K562 (cell line): ENCODE results near the gene BSPRY. TPM values are rescaled to one million over a fixed set of nuclear protein-coding genes. Genes with fewer than 3 reads are reported as not detected.

Experiments used
- ATAC-seq: fragments of 200-7000 bp; cut with Tn5 transposase; 3 replicates; pipeline ENCODE4 v1.9.1; 2020; ENCODE audit warnings: moderate library complexity
- BruUV-seq: library from RNA; stranded (reverse); fragments of 400-500 nt; replicated peaks from 2 replicates; lab custom pipeline; 2021; lab: Mats Ljungman, UMichigan
- CTCF ChIA-PET: fragments of 300-600 bp; formaldehyde crosslinking; extraction: SDS; loops from one replicate; lab custom pipeline; 2021; ENCODE audit warnings: low intra/inter-chr PET ratio; lab: Yijun Ruan, JAX
- POLR2A ChIA-PET: fragments of 300-600, 350-650 bp; sonication (Branson Sonifier 250); formaldehyde crosslinking; extraction: SDS; loops from one replicate; lab custom pipeline; 2021; ENCODE audit warnings: antibody characterized with exemption, inconsistent platforms; lab: Yijun Ruan, JAX
- DNase-seq, 4 experiments: peaks; one replicate each; pipeline versions ENCODE4 v3.0.0 to v3.0.0-alpha.2; 2011 to 2018; ENCODE audit warnings: low spot score in 3 of 4, mixed read lengths in 3 of 4; ENCODE audit errors: extremely low read depth in 1 of 4
- FAIRE-seq: peaks from 2 replicates; lab custom pipeline; 2011; peaks lifted over from hg19 to GRCh38; lab: Jason Lieb, UNC
- H2AFZ ChIP-seq: 2 replicates; pipeline ENCODE4 v1.6.0; 2011; ENCODE audit warnings: low read depth, low read length, control low read depth, inconsistent platforms
- H3K27ac ChIP-seq: fragments of 200-600 bp; 3 replicates; pipeline ENCODE4 v1.8.0; 2011; ENCODE audit warnings: low read depth, mild to moderate bottlenecking, control low read depth, inconsistent platforms, low read length, moderate library complexity, mixed read lengths; ENCODE audit errors: extremely low read depth
- H3K27me3 ChIP-seq, 2 experiments: fragments of 300-600 bp in 1 of 2; 2 replicates in 1 of 2; 3 replicates in 1 of 2; pipeline versions ENCODE4 v1.6.0 to v1.8.0; 2011; ENCODE audit warnings: inconsistent platforms in 2 of 2, low read length in 2 of 2, mild to moderate bottlenecking in 1 of 2, mixed read lengths in 1 of 2, moderate library complexity in 1 of 2; ENCODE audit not compliant: control insufficient read depth in 2 of 2, insufficient read depth in 2 of 2
- H3K36me3 ChIP-seq: fragments of 300-600 bp; 3 replicates; pipeline ENCODE4 v1.8.0; 2011; ENCODE audit warnings: mild to moderate bottlenecking, low read length, inconsistent platforms; ENCODE audit not compliant: control insufficient read depth, insufficient read depth
- H3K4me1 ChIP-seq, 2 experiments: fragments of 200-600 bp in 1 of 2; replicated peaks in 1 of 2; 2 replicates in 1 of 2; 3 replicates in 1 of 2; pipeline versions ENCODE4 v1.5.1 to v1.8.0; 2011; ENCODE audit warnings: inconsistent platforms in 2 of 2, low read length in 2 of 2, mild to moderate bottlenecking in 1 of 2, mixed read lengths in 1 of 2, moderate library complexity in 1 of 2; ENCODE audit not compliant: control insufficient read depth in 2 of 2, insufficient read depth in 2 of 2
- H3K4me2 ChIP-seq: 2 replicates; pipeline ENCODE4 v1.6.1; 2011; ENCODE audit warnings: low read length, control low read depth, inconsistent platforms, mixed read lengths; ENCODE audit not compliant: insufficient read depth
- H3K4me3 ChIP-seq: fragments of 200-600 bp; sonication (generic), shearing (Covaris generic); 2 replicates; pipeline ENCODE4 v1.5.1; 2016; ENCODE audit warnings: control low read depth, inconsistent platforms
- H3K79me2 ChIP-seq: fragments of 200-600 bp; 3 replicates; pipeline ENCODE4 v1.8.0; 2011; ENCODE audit warnings: low read length, inconsistent platforms; ENCODE audit not compliant: control insufficient read depth, insufficient read depth
- H3K9ac ChIP-seq, 2 experiments: 2 replicates each; pipeline versions ENCODE4 v1.6.0 to v1.6.1; 2011; ENCODE audit warnings: low read depth in 2 of 2, low read length in 2 of 2, control low read depth in 1 of 2, inconsistent platforms in 1 of 2, mild to moderate bottlenecking in 1 of 2, mixed read lengths in 1 of 2; ENCODE audit not compliant: insufficient read depth in 1 of 2
- H3K9me1 ChIP-seq: one replicate; pipeline ENCODE4 v1.6.0; 2011; ENCODE audit warnings: inconsistent platforms, mild to moderate bottlenecking, low read length, moderate library complexity; ENCODE audit not compliant: control insufficient read depth, insufficient read depth
- H3K9me3 ChIP-seq: replicated peaks from 2 replicates; pipeline ENCODE4 v1.5.1; 2011; ENCODE audit warnings: low read depth, low read length, inconsistent platforms; ENCODE audit not compliant: control insufficient read depth, insufficient read depth
- H4K20me1 ChIP-seq: replicated peaks from 2 replicates; pipeline ENCODE4 v1.6.1; 2011; ENCODE audit warnings: low read length, inconsistent platforms, mixed read lengths; ENCODE audit not compliant: control insufficient read depth, insufficient read depth
- CBX1 ChIP-seq: sonication (generic); IDR thresholded peaks from 2 replicates; pipeline ENCODE4 v1.6.1; 2016; ENCODE audit warnings: antibody characterized with exemption, low read depth, mild to moderate bottlenecking
- NFIC ChIP-seq: fragments of 450-650 bp; IDR thresholded peaks from 2 replicates; pipeline ENCODE4 v1.6.1; 2017; ENCODE audit warnings: mild to moderate bottlenecking, inconsistent platforms
- ZFP30 ChIP-seq: fragments of 250-450 bp; sonication (Bioruptor Pico); IDR thresholded peaks from 2 replicates; pipeline ENCODE4 v1.8.0; 2022; ENCODE audit warnings: moderate library complexity, mild to moderate bottlenecking, inconsistent platforms, borderline replicate concordance
- ZNF668 ChIP-seq: fragments of 250-450 bp; sonication (Bioruptor Pico); IDR thresholded peaks from 2 replicates; pipeline ENCODE4 v1.8.0; 2022; ENCODE audit warnings: mild to moderate bottlenecking, inconsistent platforms
- ZNF780A ChIP-seq: fragments of 250-450 bp; sonication (Bioruptor Pico); IDR thresholded peaks from 2 replicates; pipeline ENCODE4 v1.5.0; 2021; ENCODE audit warnings: mild to moderate bottlenecking
- WGBS: fragments of 100-300 bp; shearing (Covaris generic); methylation state at CpG from one replicate; pipeline ENCODE4 v1.1.6; 2016; ENCODE audit warnings: low coverage, mixed read lengths; ENCODE audit not compliant: insufficient coverage; ENCODE audit errors: missing lambda C conversion rate; 5-methylcytosine and 5-hydroxymethylcytosine counted together
- in situ Hi-C: fragments of 300-500 bp; cut with MboI; formaldehyde crosslinking; loops from 4 replicates; pipeline ENCODE4 v1.15.0; 2018; ENCODE audit warnings: inconsistent platforms, mixed read lengths
- intact Hi-C: fragments of 100-400 bp; cut with micrococcal nuclease; formaldehyde crosslinking; loops from 2 replicates; pipeline ENCODE4 v1.14.2; 2022
- polyA plus RNA-seq, 8 experiments: library from polyadenylated mRNA; depleted of rRNA in 4 of 8; stranded (reverse) in 5 of 8; unstranded in 3 of 8; fragments of >200 nt; fragmentation: Nextera tagmentation in 2 of 8; fragmentation: Illumina TruSeq in 1 of 8; extraction: Ambion mirVana in 2 of 8; extraction: Trizol in 1 of 8; gene quantifications; 2 replicates each; pipeline versions ENCODE4 v1.2.1 to v1.2.3, GENCODE V29; 2011 to 2014; ENCODE audit warnings: inconsistent platforms in 1 of 8, missing spikeins in 1 of 8
- total RNA-seq, 7 experiments: library from RNA; depleted of rRNA in 6 of 7; stranded (reverse); fragments of >200 nt in 6 of 7; fragmentation: Illumina TruSeq in 2 of 7; extraction: Trizol in 2 of 7; gene quantifications; 2 replicates each; pipeline versions ENCODE4 v1.2.1 to v1.2.3, GENCODE V29; 2011 to 2021; ENCODE audit warnings: low replicate concordance in 1 of 7

The BSPRY gene
- total and polyA plus RNA-seq, 9 of the 15 experiments (the other 6 are each of a cell fraction or from before 2014, with no cell fraction given), result 0.07 to 0.67 (median 0.18) TPM

DNA sequence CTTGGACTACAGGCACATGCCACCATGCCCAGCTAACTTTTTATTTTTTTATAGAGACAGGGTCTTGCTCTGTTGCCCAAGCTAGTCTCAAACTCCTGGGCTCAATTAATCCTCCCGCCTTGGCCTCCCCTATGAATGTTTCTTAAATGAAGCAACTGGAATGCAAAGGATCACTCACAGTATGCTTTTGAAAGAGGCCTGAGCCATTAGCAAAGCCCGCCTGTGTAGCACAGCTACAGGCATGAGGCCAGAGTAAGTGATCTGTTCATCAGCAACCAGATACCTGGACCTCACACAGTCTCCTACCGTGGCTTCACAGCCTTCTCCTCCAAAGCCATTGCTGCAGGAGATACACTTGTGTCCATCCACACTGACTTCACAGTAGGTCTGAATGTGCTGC lies 29.3 kb upstream of the BSPRY start:
- POLR2A ChIA-PET, result interaction anchor here (0.6 to 1.7 kb wide), 3 partner anchors 8 to 43 kb away, joined by 3 to 5 read pairs (median 5); partner anchors contain the start of gene WDR31
- H3K9ac ChIP-seq, result no peak overlapping the region
- DNase-seq (no peak), ATAC-seq (no peak), FAIRE-seq (no peak)
- WGBS, result 6% methylated on average over 3 of the region's 3 CpGs
- no peaks in the 10 kb centered on the region for H3K9me3 ChIP-seq
- H3K4me1 ChIP-seq, result no peaks in the 10 kb centered on the region; a peak in 1 of 5 replicates
- no peaks in the 10 kb centered on the region for H3K36me3 ChIP-seq
- no peak overlapping the region for H3K4me2 ChIP-seq
- H2AFZ ChIP-seq, result no peak overlapping the region
- intact Hi-C loops, result no loop called here
- no peaks in the 10 kb centered on the region for H3K9me1 ChIP-seq
- no TSS peak for BruUV-seq
- peaks cover 11 to 32% of the 10 kb centered on the region in 2 experiments; a peak in 3 of 5 replicates for H3K27me3 ChIP-seq
- no peak overlapping the region for H3K4me3 ChIP-seq
- 0 out of 2 replicates have a peak, but pooled peaks cover 3% of the 10 kb centered on the region for H4K20me1 ChIP-seq
- in situ Hi-C loops, result no loop called here
- CTCF ChIA-PET, result interaction anchor here (0.6 kb wide), 1 partner anchor 77 kb away, joined by 3 read pairs; no protein-coding TSS in a partner anchor
- no peaks in the 10 kb centered on the region for H3K79me2 ChIP-seq
- no peak for TF ChIP-seq CBX1
- no peak for TF ChIP-seq ZNF668 (CRISPR knock-in tag)
- no peak overlapping the region for H3K27ac ChIP-seq

DNA sequence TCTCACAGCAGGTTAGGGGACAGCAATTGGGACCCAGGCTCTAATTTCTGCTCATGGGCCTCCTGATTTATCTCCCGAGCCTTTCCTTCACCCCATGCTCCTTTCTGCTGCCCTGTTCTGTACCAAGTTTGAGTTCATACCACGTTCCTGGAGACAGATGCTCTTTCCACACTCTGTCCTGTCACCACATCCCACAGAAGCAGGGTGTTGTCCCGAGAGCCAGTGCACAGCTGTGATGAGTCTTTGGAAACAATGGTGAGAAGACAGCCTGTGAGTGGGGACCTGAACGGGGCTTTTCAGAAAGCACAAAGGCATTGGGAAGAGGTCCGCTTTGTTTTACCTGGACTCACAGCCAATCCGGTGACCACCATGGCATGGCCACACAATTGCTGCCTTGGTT lies 26.7 kb upstream of the BSPRY start:
- Histone ChIP-seq H3K27ac (no peak overlapping the region), H2AFZ (no peak overlapping the region), H3K4me3 (no peak overlapping the region), H3K27me3 (peaks cover 0 to 14% of the 10 kb centered on the region in 2 experiments; a peak in 2 of 5 replicates), H3K79me2 (no peaks in the 10 kb centered on the region), H3K9me1 (no peaks in the 10 kb centered on the region), H3K9me3 (no peaks in the 10 kb centered on the region), H3K4me2 (no peak overlapping the region), H3K36me3 (no peaks in the 10 kb centered on the region), H3K4me1 (no peaks in the 10 kb centered on the region; a peak in 1 of 5 replicates), H3K9ac (no peak overlapping the region), H4K20me1 (0 out of 2 replicates have a peak, but pooled peaks cover 3% of the 10 kb centered on the region)
- ATAC-seq (no peak; the same call in 2 of the 3 replicates), DNase-seq (no peak), FAIRE-seq (no peak)
- intact Hi-C loops (no loop called here), in situ Hi-C loops (no loop called here)
- WGBS, result 10% methylated on average over 6 of the region's 6 CpGs
- CTCF ChIA-PET, result no interaction called here
- BruUV-seq, result no TSS peak
- TF ChIP-seq ZFP30 (CRISPR knock-in tag), result no peak
- TF ChIP-seq ZNF780A (CRISPR knock-in tag), result no peak
- TF ChIP-seq NFIC, result no peak
- POLR2A ChIA-PET, result interaction anchor here (1.0 kb wide), 1 partner anchor 17 kb away, joined by 3 read pairs; no protein-coding TSS in a partner anchor
